Tibial nerve (tissue), 4 donors: ENCODE data around the gene ELFN1.

Source experiments
- EP300 ChIP-seq, 2 donors: sonication (generic); formaldehyde crosslinking; IDR thresholded peaks; one replicate each; pipeline ENCODE4 v1.6.1; 2017; ENCODE audit warnings: antibody characterized with exemption in 2 of 2, mild to moderate bottlenecking in 1 of 2
- POLR2A ChIP-seq, 2 donors: fragments of 450-650 bp; IDR thresholded peaks; one replicate each; pipeline ENCODE4 v1.6.1; 2017; ENCODE audit warnings: antibody characterized with exemption in 2 of 2, mild to moderate bottlenecking in 2 of 2, moderate library complexity in 2 of 2
- TF ChIP-seq, protein P1 (sequence below), 5 experiments: fragments of 200-600 bp in 3 of 5; fragments of 450-650 bp in 2 of 5; sonication (generic) in 3 of 5; IDR thresholded peaks; one replicate each; pipeline ENCODE4 v1.5.1; 2016 to 2019; ENCODE audit warnings: antibody characterized with exemption in 5 of 5, mild to moderate bottlenecking in 3 of 5, moderate library complexity in 2 of 5

DNA sequence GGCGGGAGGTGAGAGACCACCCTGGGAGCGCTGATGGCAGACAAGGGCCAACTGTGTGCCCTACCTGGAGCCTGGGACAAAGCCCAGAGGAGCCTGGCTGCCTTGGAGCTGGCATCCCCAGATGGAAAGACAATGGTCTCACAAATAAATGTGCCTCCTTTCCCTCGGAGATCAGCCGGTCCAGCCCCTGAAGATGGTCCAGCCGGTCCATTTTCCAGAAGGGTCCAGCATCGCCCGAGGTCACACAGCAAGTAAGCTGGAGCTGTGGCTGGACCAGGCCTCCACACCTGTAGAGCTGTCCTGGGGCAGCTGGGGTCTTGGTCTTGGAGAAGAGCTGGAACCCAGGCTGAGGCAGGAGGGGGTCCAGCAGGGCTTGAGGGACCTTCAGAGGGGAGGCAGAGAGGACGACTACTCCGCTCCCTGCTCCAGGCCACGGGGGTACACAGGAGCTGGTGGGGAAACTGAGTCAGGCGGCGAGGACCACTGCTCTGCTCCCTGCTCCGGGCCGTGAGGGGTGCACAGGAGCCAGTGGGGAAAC is 3.6 kb downstream of the ELFN1 start:
- TF ChIP-seq, protein P1, sequence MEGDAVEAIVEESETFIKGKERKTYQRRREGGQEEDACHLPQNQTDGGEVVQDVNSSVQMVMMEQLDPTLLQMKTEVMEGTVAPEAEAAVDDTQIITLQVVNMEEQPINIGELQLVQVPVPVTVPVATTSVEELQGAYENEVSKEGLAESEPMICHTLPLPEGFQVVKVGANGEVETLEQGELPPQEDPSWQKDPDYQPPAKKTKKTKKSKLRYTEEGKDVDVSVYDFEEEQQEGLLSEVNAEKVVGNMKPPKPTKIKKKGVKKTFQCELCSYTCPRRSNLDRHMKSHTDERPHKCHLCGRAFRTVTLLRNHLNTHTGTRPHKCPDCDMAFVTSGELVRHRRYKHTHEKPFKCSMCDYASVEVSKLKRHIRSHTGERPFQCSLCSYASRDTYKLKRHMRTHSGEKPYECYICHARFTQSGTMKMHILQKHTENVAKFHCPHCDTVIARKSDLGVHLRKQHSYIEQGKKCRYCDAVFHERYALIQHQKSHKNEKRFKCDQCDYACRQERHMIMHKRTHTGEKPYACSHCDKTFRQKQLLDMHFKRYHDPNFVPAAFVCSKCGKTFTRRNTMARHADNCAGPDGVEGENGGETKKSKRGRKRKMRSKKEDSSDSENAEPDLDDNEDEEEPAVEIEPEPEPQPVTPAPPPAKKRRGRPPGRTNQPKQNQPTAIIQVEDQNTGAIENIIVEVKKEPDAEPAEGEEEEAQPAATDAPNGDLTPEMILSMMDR (IDR thresholded peaks at IDR 0.05), result no peak
- TF ChIP-seq POLR2A (IDR thresholded peaks at IDR 0.05), result no peak
- TF ChIP-seq EP300 (IDR thresholded peaks at IDR 0.05), result no peak
